Natural killer cell treated with Interleukin-12 subunit alpha and Interleukin-12 subunit beta and Interleukin-15 and Interleukin-18, amount 100 ng/mL, for 72 hours (primary cell): ENCODE data around the gene LRWD1. TPM values are rescaled to one million over a fixed set of nuclear protein-coding genes. Genes with fewer than 3 reads are reported as not detected.
"Not testable (repeated sequence)": the region's sequence is repeated elsewhere in the genome, so short reads cannot be mapped to it uniquely, and the experiment has no call there.

Experiments
- ATAC-seq, 2 donors: fragments of 150-1000 bp; cut with Tn5 transposase in 1 of 2; sonication (Bioruptor Pico), chemical (Tn5 transposase) in 1 of 2; 2 replicates each; pipeline ENCODE4 v1.10.0; 2021
- DNase-seq: peaks from one replicate; pipeline ENCODE4 v3.0.0; 2022; ENCODE audit warnings: low spot score
- H3K27ac Mint-ChIP-seq, 2 donors: 1 replicate in 1 of 2; 2 replicates in 1 of 2; pipeline ENCODE4 v1.8.0; 2022; ENCODE audit warnings: mixed read lengths in 2 of 2, mild to moderate bottlenecking in 1 of 2, moderate library complexity in 1 of 2
- H3K27me3 Mint-ChIP-seq, 2 donors: 1 replicate in 1 of 2; 2 replicates in 1 of 2; pipeline ENCODE4 v1.8.0; 2022; ENCODE audit warnings: mixed read lengths in 2 of 2
- H3K36me3 Mint-ChIP-seq: one replicate; pipeline ENCODE4 v1.8.0; 2022; ENCODE audit warnings: mixed read lengths
- H3K4me1 Mint-ChIP-seq, 2 donors: 1 replicate in 1 of 2; 2 replicates in 1 of 2; pipeline ENCODE4 v1.8.0; 2022; ENCODE audit warnings: low read depth in 2 of 2, mixed read lengths in 2 of 2, mild to moderate bottlenecking in 1 of 2
- H3K4me3 Mint-ChIP-seq: one replicate; pipeline ENCODE4 v1.8.0; 2022; ENCODE audit warnings: mixed read lengths
- H3K9me3 Mint-ChIP-seq: 2 replicates; pipeline ENCODE4 v1.8.0; 2022; ENCODE audit warnings: mixed read lengths
- total RNA-seq, 2 donors: library from RNA; stranded (reverse); gene quantifications; one replicate each; pipeline ENCODE4 v1.2.3, GENCODE V29; 2022

LRWD1 gene
- total RNA-seq, 2 donors from 2014 or later, result 22.9 to 44.2 TPM

DNA sequence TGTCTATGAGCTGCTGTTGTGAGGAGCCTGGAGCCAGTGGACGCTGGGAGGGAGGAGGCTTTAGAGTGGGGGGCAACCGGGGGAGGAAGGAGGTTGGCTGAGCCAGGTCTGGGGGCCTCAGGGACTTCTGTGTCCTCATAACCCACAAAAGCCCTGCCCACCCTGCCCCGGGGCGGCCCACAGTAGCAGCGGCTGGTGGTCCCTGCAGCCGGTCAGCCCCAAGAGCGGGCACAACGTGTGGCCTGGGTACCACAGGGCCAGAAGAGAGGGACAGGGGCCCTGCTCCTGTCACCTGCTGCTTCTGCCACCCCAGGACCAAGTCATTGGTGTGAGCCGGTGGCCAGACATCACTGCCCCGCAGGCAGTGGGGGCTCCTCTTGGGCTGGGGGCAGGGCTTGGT is 17.2 kb downstream of the LRWD1 start:
- H3K27me3 Mint-ChIP-seq, H3K36me3 Mint-ChIP-seq, H3K9me3 Mint-ChIP-seq, H3K4me3 Mint-ChIP-seq, DNase-seq, H3K27ac Mint-ChIP-seq, ATAC-seq, H3K4me1 Mint-ChIP-seq: not testable (repeated sequence)

DNA sequence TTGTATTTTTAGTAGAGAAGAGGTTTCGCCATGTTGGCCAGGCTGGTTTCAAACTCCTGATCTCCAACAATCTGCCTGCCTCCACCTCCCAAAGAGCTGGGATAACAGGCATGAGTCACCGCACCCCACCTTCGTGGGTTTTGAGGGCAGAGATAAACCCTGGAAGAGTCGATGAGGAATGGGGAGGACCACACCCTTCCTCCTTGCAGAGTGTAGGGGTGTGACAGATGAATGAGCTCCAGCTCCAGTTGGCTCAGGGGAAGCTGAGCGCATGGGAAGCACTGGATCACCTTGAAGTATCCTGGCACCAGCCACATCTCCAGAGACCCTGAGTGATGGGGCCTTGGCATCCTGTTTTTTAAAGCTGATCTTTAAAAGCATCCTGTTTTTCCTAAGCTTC is 19.5 kb downstream of the LRWD1 start:
- H3K4me1 Mint-ChIP-seq, H3K27ac Mint-ChIP-seq, DNase-seq, H3K4me3 Mint-ChIP-seq, H3K36me3 Mint-ChIP-seq, H3K9me3 Mint-ChIP-seq, ATAC-seq, H3K27me3 Mint-ChIP-seq: not testable (repeated sequence)

DNA sequence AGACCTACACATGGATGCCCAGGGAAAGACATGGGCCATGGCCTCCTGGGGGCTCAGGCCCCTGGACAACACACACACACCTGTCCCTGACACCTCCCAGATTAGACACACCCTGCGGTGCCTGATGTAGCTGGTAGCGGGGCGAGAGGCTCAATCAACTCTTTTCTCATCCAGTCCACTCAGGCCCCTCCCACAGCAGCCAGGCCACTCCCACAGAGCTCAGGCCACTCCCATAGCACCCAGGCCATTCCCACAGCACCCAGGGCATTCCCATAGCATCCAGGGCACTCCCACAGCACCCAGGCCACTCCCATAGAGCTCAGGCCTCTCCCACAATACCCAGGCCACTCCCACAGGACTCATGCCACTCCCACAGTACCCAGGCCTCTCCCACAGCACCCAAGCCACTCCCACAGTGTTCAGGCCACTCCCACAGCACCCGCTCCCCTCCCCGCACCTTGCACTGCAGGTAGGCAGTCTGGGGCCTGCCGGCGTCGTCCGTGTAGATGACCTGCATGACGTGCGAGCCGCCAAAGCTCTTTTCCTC is 25.8 kb downstream of the LRWD1 start:
- not testable (repeated sequence) for H3K36me3 Mint-ChIP-seq, H3K9me3 Mint-ChIP-seq, H3K4me3 Mint-ChIP-seq, H3K27ac Mint-ChIP-seq, H3K4me1 Mint-ChIP-seq, H3K27me3 Mint-ChIP-seq
- DNase-seq (peak; percentile 60), ATAC-seq (peak; percentile 56 to 80)

- not testable (repeated sequence) for H3K27ac Mint-ChIP-seq, H3K27me3 Mint-ChIP-seq, DNase-seq, H3K9me3 Mint-ChIP-seq, H3K36me3 Mint-ChIP-seq, H3K4me1 Mint-ChIP-seq
- H3K4me3 Mint-ChIP-seq, result peak overlapping the region; percentile 44
- ATAC-seq, result peak; percentile 62 to 70
Observed at GRCh38 chr7:102493220-102493935, 28.6 kb downstream of the LRWD1 start.

DNA sequence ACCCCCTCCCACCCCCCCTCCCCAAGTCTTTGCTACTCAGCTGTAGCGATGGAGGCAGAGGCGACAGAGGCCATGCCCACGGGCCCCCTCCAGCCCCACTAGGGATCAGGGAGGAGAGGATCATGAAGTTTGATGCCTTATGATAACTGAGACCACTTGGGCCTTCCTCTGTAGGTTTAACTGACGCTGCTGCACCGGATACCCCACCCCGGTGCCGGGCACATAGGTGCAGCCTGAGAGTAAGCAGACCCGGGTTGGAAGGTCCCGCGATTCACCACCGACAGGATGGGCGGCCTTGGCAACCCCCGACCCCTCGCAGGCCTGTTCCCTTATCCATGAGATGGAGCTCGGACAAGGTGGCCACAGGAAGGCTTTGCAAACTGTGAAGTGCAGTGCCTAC is 29.2 kb downstream of the LRWD1 start:
- H3K9me3 Mint-ChIP-seq, H3K36me3 Mint-ChIP-seq, H3K27me3 Mint-ChIP-seq, H3K4me3 Mint-ChIP-seq, H3K27ac Mint-ChIP-seq, H3K4me1 Mint-ChIP-seq, DNase-seq: not testable (repeated sequence)
- peak in 1 of 2 donors; percentile 14 for ATAC-seq

GRCh38 chr7:102494473-102495149 is 29.8 kb downstream of the LRWD1 start:
- not testable (repeated sequence) for H3K27me3 Mint-ChIP-seq, DNase-seq, H3K27ac Mint-ChIP-seq, H3K4me1 Mint-ChIP-seq, H3K9me3 Mint-ChIP-seq, H3K4me3 Mint-ChIP-seq, H3K36me3 Mint-ChIP-seq
- peak; percentile 77 to 83 for ATAC-seq

GRCh38 chr7:102496861-102497260 is 32.1 kb downstream of the LRWD1 start:
- ATAC-seq, DNase-seq, H3K27ac Mint-ChIP-seq: not testable (repeated sequence)

GRCh38 chr7:102497308-102497707 is 32.5 kb downstream of the LRWD1 start:
- H3K4me1 Mint-ChIP-seq, H3K4me3 Mint-ChIP-seq, ATAC-seq, H3K36me3 Mint-ChIP-seq, H3K27ac Mint-ChIP-seq, DNase-seq, H3K27me3 Mint-ChIP-seq, H3K9me3 Mint-ChIP-seq: not testable (repeated sequence)

More at GRCh38 chr7:102496861-102497260, 32.1 kb downstream of the LRWD1 start:
- not testable (repeated sequence) for H3K27me3 Mint-ChIP-seq, H3K4me3 Mint-ChIP-seq, H3K36me3 Mint-ChIP-seq, H3K9me3 Mint-ChIP-seq, H3K4me1 Mint-ChIP-seq

DNA sequence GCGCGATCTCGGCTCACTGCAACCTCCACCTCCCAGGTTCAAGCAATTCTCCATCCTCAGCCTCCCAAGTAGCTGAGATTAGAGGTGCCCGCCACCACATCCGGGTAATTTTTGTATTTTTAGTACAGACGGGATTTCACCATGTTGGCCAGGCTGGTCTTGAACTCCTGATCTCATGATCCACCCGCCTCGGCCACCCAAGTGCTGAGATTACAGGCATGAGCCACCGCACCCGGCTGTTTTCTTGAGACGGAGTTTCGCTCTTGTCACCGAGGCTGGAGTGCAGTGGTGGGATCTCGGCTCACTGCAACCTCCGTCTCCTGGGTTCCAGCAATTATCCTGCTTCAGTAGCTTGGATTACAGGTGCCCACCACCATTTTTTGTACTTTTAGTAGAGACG is 33.5 kb downstream of the LRWD1 start:
- not testable (repeated sequence) for H3K36me3 Mint-ChIP-seq, H3K27ac Mint-ChIP-seq, H3K27me3 Mint-ChIP-seq, H3K4me3 Mint-ChIP-seq, DNase-seq, H3K4me1 Mint-ChIP-seq, H3K9me3 Mint-ChIP-seq, ATAC-seq

DNA sequence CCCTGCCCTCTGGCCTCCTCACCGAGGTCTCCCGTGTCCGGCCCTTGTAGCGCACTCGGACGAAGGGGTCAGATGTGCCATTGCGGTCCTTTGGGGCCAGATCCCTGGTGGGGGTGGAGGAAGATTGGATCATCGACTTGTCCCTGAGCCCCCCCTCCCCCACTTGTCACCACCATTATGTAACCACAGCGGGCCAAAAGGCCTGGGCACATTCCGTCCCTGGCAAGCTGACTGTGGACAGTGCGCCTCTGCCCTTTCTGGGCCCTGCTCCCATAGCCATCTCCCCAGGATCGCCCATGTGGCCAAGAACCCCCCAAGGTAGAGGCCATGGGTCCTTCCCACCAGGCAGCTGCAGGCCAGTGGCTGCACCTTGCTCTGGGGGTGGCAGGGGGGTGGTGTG is 38.4 kb downstream of the LRWD1 start:
- not testable (repeated sequence) for H3K36me3 Mint-ChIP-seq

GRCh38 chr7:102505298-102506185 is 40.8 kb downstream of the LRWD1 start:
- ATAC-seq, result peak in 1 of 2 donors; percentile 11
- not testable (repeated sequence) for H3K27me3 Mint-ChIP-seq, DNase-seq

More for the DNA sequence above, 38.4 kb downstream of the LRWD1 start:
- H3K27me3 Mint-ChIP-seq, H3K4me1 Mint-ChIP-seq, DNase-seq, H3K27ac Mint-ChIP-seq, H3K4me3 Mint-ChIP-seq, H3K9me3 Mint-ChIP-seq: not testable (repeated sequence)
- peak in 1 of 2 donors; percentile 27 for ATAC-seq

DNA sequence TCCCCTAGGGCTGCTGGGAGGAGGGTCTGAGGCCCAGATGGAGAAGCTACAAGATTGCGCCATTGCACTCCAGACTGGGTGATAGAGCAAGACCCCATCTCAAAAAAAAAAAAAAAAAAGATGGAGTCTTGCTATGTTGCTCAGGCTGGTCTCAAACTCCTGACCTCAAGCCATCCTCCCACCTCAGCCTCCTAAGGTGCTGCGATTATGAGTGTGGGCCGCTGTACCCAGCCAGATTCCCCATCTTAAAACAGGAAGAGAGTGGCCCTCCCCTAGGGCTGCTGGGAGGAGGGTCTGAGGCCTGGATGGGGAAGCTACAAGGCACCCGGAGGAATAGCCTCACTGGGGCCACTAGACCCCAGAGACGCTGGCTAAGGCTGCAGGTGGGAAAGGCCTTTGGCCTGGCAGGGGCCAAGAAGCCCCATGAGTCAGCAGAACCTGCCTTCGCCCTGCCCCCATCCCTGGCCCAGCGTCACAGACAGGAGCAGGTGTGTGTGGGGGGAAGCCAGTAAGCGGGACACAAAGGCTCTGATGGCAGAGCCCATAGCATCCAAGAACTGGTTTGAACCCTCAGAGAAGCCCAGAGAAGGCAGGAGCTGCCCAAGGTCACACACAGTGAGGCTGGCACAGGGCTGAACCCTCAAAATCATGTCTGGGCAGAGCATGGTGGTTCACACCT is 42.8 kb downstream of the LRWD1 start:
- not testable (repeated sequence) for H3K27ac Mint-ChIP-seq, H3K9me3 Mint-ChIP-seq, DNase-seq, ATAC-seq, H3K27me3 Mint-ChIP-seq, H3K4me3 Mint-ChIP-seq, H3K36me3 Mint-ChIP-seq, H3K4me1 Mint-ChIP-seq

More at GRCh38 chr7:102505298-102506185, 40.8 kb downstream of the LRWD1 start:
- H3K9me3 Mint-ChIP-seq, H3K27ac Mint-ChIP-seq, H3K4me3 Mint-ChIP-seq, H3K36me3 Mint-ChIP-seq, H3K4me1 Mint-ChIP-seq: not testable (repeated sequence)

DNA sequence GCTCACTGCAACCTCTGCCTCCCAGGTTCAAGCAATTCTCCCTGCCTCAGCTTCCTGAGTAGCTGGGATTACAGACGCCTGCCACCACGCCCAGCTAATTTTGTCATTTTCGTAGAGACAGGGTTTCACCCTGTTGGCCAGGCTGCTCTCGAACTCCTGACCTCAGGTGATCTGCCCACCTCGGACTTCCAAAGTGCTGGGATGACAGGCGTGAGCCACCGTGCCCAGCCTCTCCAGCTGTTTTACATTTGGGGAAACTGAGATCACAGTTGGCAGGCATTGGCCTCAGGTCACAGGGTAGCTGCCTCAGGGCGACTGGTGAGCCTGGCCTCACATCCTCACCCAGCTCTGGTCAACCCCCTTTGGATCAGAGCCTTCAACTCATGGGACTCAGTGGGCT is 45.8 kb downstream of the LRWD1 start:
- H3K27me3 Mint-ChIP-seq, H3K4me1 Mint-ChIP-seq, H3K4me3 Mint-ChIP-seq, ATAC-seq, H3K9me3 Mint-ChIP-seq, H3K27ac Mint-ChIP-seq, DNase-seq, H3K36me3 Mint-ChIP-seq: not testable (repeated sequence)
